OCI-LY3 (cell line): ENCODE results near the gene ZNF283.

ENCODE experiments used
- EZH2phosphoT487 ChIP-seq: fragments of 200-600 bp; shearing (Covaris generic); IDR thresholded peaks from 2 replicates; pipeline ENCODE4 v1.6.1; 2018; ENCODE audit warnings: antibody characterized with exemption, mixed run types, low read depth
- TF ChIP-seq, protein P1 (sequence below): fragments of 200-600, 300-600 bp; sonication (generic); IDR thresholded peaks from 2 replicates; pipeline ENCODE4 v1.5.1; 2014; ENCODE audit warnings: antibody characterized with exemption, low read length, low read depth

DNA sequence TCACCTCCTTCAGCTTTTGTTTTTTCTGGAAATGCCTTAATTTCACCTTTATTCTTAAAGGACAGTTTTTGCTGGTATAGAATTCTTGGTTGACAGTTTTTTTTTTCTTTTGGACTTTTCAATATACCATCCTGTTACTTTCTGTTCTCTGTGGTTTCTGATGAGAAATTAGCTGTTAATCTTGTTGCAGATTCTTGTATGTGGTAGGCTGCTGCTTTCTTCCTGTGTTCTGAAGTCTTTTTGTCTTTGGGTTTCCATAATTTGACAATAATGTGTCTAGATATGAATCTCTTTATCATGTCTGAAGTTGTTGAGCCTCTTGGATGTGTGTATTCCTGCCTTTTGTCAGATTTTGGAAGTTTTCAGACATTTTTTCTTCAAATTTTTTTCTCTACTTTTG is 12.0 kb downstream of the ZNF283 start:
- TF ChIP-seq, protein P1, sequence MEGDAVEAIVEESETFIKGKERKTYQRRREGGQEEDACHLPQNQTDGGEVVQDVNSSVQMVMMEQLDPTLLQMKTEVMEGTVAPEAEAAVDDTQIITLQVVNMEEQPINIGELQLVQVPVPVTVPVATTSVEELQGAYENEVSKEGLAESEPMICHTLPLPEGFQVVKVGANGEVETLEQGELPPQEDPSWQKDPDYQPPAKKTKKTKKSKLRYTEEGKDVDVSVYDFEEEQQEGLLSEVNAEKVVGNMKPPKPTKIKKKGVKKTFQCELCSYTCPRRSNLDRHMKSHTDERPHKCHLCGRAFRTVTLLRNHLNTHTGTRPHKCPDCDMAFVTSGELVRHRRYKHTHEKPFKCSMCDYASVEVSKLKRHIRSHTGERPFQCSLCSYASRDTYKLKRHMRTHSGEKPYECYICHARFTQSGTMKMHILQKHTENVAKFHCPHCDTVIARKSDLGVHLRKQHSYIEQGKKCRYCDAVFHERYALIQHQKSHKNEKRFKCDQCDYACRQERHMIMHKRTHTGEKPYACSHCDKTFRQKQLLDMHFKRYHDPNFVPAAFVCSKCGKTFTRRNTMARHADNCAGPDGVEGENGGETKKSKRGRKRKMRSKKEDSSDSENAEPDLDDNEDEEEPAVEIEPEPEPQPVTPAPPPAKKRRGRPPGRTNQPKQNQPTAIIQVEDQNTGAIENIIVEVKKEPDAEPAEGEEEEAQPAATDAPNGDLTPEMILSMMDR: no peak
- no peak for TF ChIP-seq EZH2phosphoT487
